ENCODE measurements around the gene ZBTB48. TPM values are rescaled to one million over a fixed set of nuclear protein-coding genes. Genes with fewer than 3 reads are reported as not detected.

Gene ZBTB48
- total RNA-seq, 2 experiments from 2014 or later = 22.4 to 32.1 TPM

DNA sequence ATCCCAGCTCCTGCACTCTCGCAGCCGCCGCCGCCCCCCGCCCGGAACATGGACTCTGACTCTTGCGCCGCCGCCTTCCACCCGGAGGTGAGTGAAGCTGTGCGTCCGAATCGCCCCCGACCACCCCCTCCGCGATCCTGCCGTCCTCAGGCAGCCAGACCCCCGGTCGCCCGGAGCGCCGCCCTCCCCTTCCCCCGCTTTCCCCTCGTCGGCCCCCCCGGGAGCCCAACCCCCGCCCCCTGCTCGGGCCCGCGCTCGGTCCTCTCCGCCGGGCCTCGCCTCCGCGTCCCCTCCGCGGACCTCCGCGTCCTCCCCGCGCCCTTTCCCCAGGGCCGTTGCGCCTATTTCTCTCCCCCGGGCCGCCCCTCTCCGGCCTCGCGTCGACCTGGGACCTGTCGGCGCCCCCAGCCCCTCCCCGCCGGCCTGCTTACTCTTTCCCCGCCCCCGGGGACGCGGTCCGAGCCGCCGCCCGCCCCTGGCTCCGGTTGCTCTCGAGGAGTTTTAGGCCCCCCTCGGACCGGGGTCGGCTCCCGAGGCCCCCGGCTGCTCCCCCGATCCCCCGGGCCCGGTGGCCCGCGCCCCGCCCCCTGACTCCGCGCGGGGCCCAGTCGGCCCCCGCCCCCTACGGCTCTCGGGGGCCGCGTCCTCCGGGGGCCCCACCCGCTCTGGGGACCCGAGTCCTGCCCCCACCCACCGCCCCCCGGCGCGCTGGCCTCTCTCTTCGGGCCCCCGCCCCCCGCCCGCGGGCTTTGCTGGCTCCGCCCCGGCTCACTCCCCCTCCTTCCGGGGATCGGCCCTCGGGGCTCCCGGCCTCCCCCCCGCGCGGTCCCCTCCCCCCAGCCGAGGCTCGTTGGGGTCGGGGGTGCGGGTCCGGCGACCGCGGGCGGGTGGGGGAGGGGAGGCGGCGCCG is 34.5 kb downstream of the ZBTB48 start:
- TF ChIP-seq, protein P1, sequence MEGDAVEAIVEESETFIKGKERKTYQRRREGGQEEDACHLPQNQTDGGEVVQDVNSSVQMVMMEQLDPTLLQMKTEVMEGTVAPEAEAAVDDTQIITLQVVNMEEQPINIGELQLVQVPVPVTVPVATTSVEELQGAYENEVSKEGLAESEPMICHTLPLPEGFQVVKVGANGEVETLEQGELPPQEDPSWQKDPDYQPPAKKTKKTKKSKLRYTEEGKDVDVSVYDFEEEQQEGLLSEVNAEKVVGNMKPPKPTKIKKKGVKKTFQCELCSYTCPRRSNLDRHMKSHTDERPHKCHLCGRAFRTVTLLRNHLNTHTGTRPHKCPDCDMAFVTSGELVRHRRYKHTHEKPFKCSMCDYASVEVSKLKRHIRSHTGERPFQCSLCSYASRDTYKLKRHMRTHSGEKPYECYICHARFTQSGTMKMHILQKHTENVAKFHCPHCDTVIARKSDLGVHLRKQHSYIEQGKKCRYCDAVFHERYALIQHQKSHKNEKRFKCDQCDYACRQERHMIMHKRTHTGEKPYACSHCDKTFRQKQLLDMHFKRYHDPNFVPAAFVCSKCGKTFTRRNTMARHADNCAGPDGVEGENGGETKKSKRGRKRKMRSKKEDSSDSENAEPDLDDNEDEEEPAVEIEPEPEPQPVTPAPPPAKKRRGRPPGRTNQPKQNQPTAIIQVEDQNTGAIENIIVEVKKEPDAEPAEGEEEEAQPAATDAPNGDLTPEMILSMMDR (IDR thresholded peaks at IDR 0.05) = no peak
- peak; percentile 12 for ATAC-seq
- peak; percentile 73 for DNase-seq
- ChIA-PET CTCF (no interaction called here), POLR2A (interaction anchor here (1.0 to 3.4 kb wide), 4 partner anchors 10 to 221 kb away, joined by 3 to 46 read pairs (median 5); partner anchors contain the start of genes ACOT7, KLHL21 and THAP3)
- H3K27ac Mint-ChIP-seq = peak overlapping the region; percentile 70
- H3K36me3 Mint-ChIP-seq (ENCODE audit: low read depth) = peaks cover 11% of the 10 kb centered on the region
- no peaks in the 10 kb centered on the region for H3K9me3 Mint-ChIP-seq
- intact Hi-C loops (cut with micrococcal nuclease) = no loop called here
- H3K4me3 Mint-ChIP-seq = peak overlapping the region; percentile 70
- H3K27me3 Mint-ChIP-seq = no peaks in the 10 kb centered on the region
- peaks cover 14% of the 10 kb centered on the region for H3K4me1 Mint-ChIP-seq (ENCODE audit: low read depth)

DNA sequence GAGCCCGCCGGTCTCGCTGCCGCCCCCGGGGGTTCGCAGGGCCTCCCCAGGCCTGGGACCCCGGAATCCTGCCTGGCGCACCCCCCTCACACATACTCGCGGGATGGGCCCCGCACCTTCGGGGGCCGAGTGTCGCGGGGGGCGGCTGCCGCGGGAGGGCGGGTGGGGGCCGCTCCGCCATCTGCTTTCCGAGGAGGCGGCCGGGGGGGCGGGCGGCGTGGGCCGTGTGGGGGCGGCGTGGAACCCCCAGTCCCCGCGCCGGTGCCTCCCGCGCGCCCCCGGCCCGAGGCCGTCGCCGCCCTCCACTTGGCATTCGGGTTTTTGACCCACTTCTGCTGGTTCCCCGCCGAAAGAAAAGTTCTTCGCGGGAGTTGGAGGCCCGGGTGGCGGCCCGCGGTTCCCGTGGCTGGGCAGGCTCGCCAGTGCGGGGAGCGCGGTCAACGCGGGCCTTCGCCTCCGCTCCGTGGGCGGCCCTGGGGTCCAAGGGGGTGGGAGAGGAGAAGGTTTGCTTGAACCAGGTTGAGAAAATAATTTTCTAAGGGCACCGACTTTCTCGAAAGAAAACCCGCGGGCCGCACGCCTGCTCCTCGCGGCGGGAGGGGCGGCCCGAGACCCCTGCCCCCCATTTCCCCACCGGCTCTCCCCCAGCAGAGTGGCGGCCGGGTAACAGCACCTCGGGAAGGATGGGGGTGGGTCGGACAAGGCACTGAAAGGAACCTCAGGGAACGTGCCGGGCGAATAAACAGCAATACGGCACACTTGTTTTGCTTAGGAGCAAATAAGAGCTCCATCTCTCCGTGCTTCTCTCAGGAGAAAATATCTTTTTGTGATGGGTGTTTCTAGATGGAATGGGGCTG is 35.4 kb downstream of the ZBTB48 start:
- TF ChIP-seq, protein P1 (IDR thresholded peaks at IDR 0.05) = no peak
- DNase-seq (no peak), ATAC-seq (no peak)
- H3K36me3 Mint-ChIP-seq (ENCODE audit: low read depth) = peaks cover 13% of the 10 kb centered on the region
- intact Hi-C loops (cut with micrococcal nuclease) = no loop called here
- H3K27ac Mint-ChIP-seq = no peak overlapping the region
- H3K4me1 Mint-ChIP-seq (ENCODE audit: low read depth) = peaks cover 14% of the 10 kb centered on the region
- ChIA-PET CTCF (interaction anchor here (1.9 kb wide), 1 partner anchor 10 kb away, joined by 5 read pairs; no protein-coding TSS in a partner anchor), POLR2A (interaction anchor here (0.5 to 3.4 kb wide), 5 partner anchors 8 to 75 kb away, joined by 3 to 46 read pairs (median 3); partner anchors contain the start of gene KLHL21)
- H3K27me3 Mint-ChIP-seq = no peaks in the 10 kb centered on the region
- no peaks in the 10 kb centered on the region for H3K9me3 Mint-ChIP-seq
- peak overlapping the region; percentile 72 for H3K4me3 Mint-ChIP-seq

DNA sequence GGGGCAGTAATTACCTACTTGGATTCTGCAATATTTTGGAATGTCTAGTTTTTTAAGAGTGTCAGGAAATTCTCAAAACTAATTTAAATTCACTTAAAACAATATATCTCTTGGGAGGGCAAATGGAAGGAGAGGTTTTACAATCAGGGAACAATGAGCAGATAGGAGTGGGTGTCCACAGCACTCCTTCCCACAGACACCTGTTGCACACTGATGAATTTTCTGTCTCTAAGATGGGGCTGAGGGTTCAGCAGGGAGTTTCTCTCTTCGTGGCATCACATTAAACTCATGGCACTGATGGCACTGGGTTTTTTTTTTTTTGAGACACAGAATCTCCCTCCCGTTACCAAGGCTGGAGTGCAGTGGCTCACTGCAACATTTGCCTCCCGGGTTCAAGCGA is 39.3 kb downstream of the ZBTB48 start:
- TF ChIP-seq, protein P1 (IDR thresholded peaks at IDR 0.05) = no peak
- Mint-ChIP-seq H3K27me3 (no peaks in the 10 kb centered on the region), H3K27ac (no peak overlapping the region), H3K4me1 (ENCODE audit: low read depth) (peaks cover 7% of the 10 kb centered on the region), H3K9me3 (no peaks in the 10 kb centered on the region), H3K4me3 (no peak overlapping the region), H3K36me3 (ENCODE audit: low read depth) (peaks cover 30% of the 10 kb centered on the region)
- POLR2A ChIA-PET = no interaction called here
- no peak for DNase-seq
- CTCF ChIA-PET = no interaction called here
- intact Hi-C loops (cut with micrococcal nuclease) = no loop called here
- ATAC-seq = no peak

DNA sequence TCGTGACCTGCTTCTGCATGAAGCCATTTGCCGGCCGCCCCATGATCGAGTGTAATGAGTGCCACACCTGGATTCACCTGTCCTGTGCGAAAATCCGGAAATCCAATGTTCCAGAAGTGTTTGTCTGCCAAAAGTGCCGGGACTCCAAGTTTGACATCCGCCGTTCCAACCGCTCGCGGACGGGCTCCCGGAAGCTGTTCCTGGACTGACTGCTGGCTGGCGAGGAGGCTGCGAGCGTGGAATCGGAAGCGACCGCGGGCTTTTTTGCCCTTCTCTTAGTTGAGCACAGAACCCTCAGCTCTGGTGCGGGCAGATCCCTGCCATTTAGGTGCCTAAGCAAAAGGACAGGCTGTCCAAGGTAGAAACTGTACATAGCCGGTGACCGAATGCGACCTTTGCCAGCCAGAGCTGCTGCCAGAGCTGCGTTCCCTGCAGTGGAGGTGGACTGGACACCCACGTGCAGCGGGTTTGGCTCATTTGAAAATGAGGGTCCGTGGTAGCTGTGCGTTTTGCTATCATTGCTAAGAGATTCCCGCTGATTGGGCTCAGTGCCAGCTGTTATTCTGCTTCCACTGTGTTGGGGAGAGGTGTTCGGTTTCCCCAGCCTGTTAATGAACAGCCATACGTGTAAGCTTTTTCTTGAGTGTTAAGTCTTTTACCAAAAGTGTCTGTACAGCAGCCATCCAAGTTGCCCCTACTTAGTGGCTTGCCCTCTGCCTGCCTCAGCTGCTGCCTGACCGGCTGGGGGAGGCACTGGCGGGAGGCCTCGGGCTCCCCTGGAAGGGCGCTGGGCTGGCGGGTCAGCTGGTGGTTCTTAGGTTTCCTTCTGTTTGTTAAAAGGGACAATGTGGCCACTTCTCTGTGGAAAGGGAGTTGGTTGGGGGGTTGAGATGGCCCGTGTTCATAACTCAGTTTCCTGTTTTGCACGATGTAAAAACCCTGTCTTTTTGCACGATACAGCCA is 41.9 kb downstream of the ZBTB48 start:
- no peak for DNase-seq
- H3K36me3 Mint-ChIP-seq (ENCODE audit: low read depth) = peaks cover 32% of the 10 kb centered on the region
- ChIA-PET CTCF (interaction anchor here (1.2 to 1.9 kb wide), 2 partner anchors 25 to 68 kb away, joined by 4 to 7 read pairs; partner anchors contain the start of gene NOL9), POLR2A (interaction anchor here (0.9 to 1.2 kb wide), 2 partner anchors 20 to 29 kb away, joined by 3 read pairs; no protein-coding TSS in a partner anchor)
- TF ChIP-seq, protein P1 (IDR thresholded peaks at IDR 0.05) = no peak
- ATAC-seq = no peak
- H3K4me3 Mint-ChIP-seq = no peak overlapping the region
- intact Hi-C loops (cut with micrococcal nuclease) = no loop called here
- no peaks in the 10 kb centered on the region for H3K9me3 Mint-ChIP-seq
- peaks cover 15% of the 10 kb centered on the region for H3K4me1 Mint-ChIP-seq (ENCODE audit: low read depth)
- no peaks in the 10 kb centered on the region for H3K27me3 Mint-ChIP-seq
- no peak overlapping the region for H3K27ac Mint-ChIP-seq

Measured in activated CD8-positive, alpha-beta T cell treated with anti-CD3 and anti-CD28 coated beads for 36 hours (primary cell).